Testis (tissue), 2 donors: Measurements from ENCODE around the gene LRMDA.

Source experiments
- POLR2A ChIP-seq: fragments of 450-650 bp; IDR thresholded peaks from one replicate; pipeline ENCODE4 v1.6.1; 2017; ENCODE audit warnings: antibody characterized with exemption, mild to moderate bottlenecking, moderate library complexity
- TF ChIP-seq, protein P1 (sequence below), 3 experiments: fragments of 450-650 bp in 2 of 3; fragments of 200-600 bp in 1 of 3; sonication (generic) in 1 of 3; IDR thresholded peaks; one replicate each; pipeline ENCODE4 v1.5.1; 2016 to 2019; ENCODE audit warnings: antibody characterized with exemption in 3 of 3, mild to moderate bottlenecking in 2 of 3, moderate library complexity in 1 of 3

DNA sequence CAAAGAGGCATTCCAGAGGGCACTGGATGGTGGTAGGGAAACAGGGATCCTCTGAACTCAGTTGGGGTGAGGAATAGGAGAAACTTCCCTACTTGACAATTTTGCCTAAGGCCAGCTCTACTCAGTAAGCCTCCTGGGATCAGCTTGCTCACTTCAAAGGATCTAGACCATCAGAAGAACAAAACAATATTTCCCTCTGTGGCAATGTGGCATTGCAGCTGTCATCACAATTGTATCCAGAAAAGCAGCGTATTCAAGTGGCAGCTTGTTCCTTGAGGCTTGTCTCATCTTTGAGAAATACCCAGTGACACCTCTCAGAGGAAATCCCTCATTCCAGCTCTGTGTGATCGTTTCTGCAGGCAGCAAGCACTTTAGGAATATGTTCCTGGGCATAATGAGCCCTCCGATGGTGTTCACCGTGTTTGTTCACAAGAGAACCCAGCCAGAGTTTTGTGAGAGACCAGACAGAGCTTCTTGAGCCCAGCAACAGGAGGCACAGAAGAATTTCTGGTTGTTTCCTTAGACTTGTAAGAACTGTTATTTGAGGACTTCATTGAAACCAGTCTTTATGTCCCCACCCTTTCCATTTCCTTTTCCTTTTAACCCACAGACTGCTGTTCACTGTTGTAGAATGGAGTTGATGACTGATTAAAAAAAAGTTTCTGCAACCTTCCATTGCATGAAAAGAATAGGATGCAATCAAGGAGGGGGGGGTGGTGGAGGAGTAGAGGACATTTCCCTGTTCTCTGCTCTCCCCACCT, 747.3 kb downstream of the LRMDA start:
- TF ChIP-seq, protein P1, sequence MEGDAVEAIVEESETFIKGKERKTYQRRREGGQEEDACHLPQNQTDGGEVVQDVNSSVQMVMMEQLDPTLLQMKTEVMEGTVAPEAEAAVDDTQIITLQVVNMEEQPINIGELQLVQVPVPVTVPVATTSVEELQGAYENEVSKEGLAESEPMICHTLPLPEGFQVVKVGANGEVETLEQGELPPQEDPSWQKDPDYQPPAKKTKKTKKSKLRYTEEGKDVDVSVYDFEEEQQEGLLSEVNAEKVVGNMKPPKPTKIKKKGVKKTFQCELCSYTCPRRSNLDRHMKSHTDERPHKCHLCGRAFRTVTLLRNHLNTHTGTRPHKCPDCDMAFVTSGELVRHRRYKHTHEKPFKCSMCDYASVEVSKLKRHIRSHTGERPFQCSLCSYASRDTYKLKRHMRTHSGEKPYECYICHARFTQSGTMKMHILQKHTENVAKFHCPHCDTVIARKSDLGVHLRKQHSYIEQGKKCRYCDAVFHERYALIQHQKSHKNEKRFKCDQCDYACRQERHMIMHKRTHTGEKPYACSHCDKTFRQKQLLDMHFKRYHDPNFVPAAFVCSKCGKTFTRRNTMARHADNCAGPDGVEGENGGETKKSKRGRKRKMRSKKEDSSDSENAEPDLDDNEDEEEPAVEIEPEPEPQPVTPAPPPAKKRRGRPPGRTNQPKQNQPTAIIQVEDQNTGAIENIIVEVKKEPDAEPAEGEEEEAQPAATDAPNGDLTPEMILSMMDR (IDR thresholded peaks at IDR 0.05) = no peak
- TF ChIP-seq POLR2A = no peak
